ENCODE measurements around the gene C1orf35.
"Not testable (repeated sequence)": the region's sequence is repeated elsewhere in the genome, so short reads cannot be mapped to it uniquely, and the experiment has no call there.

C1orf35 gene

GRCh38 chr1:228118040-228118439 is 14.9 kb upstream of the C1orf35 start:
- no peak for DNase-seq (ENCODE audit: low read depth)
- no peak for TF ChIP-seq CTCF (conservative IDR thresholded peaks at IDR 0.05; ENCODE audit: control insufficient read depth, insufficient read depth, low read depth, low read length)
- no peak overlapping the region for H3K4me3 ChIP-seq (ENCODE audit: control insufficient read depth, low read depth, low read length)

GRCh38 chr1:228117335-228117734 is 14.2 kb upstream of the C1orf35 start:
- TF ChIP-seq CTCF (conservative IDR thresholded peaks at IDR 0.05; ENCODE audit: control insufficient read depth, insufficient read depth, low read depth, low read length): no peak
- DNase-seq (ENCODE audit: low read depth): no peak
- H3K4me3 ChIP-seq (ENCODE audit: control insufficient read depth, low read depth, low read length): no peak overlapping the region

- TF ChIP-seq CTCF (conservative IDR thresholded peaks at IDR 0.05; ENCODE audit: control insufficient read depth, insufficient read depth, low read depth, low read length): no peak
- no peak for DNase-seq (ENCODE audit: low read depth)
- H3K4me3 ChIP-seq (ENCODE audit: control insufficient read depth, low read depth, low read length): no peak overlapping the region
Observed at GRCh38 chr1:228114827-228115226, 11.7 kb upstream of the C1orf35 start.

- DNase-seq (ENCODE audit: low read depth): no peak
- no peak for TF ChIP-seq CTCF (conservative IDR thresholded peaks at IDR 0.05; ENCODE audit: control insufficient read depth, insufficient read depth, low read depth, low read length)
Observed at GRCh38 chr1:228112617-228113016, 9.5 kb upstream of the C1orf35 start.

GRCh38 chr1:228112167-228112566 is 9.0 kb upstream of the C1orf35 start:
- no peak for DNase-seq (ENCODE audit: low read depth)
- TF ChIP-seq CTCF (conservative IDR thresholded peaks at IDR 0.05; ENCODE audit: control insufficient read depth, insufficient read depth, low read depth, low read length): no peak
- H3K4me3 ChIP-seq (ENCODE audit: control insufficient read depth, low read depth, low read length): no peak overlapping the region

More at GRCh38 chr1:228112617-228113016, 9.5 kb upstream of the C1orf35 start:
- no peak overlapping the region for H3K4me3 ChIP-seq (ENCODE audit: control insufficient read depth, low read depth, low read length)

- DNase-seq (ENCODE audit: low read depth); H3K4me3 ChIP-seq (ENCODE audit: control insufficient read depth, low read depth, low read length): not testable (repeated sequence)
Observed at GRCh38 chr1:228111315-228111714, 8.2 kb upstream of the C1orf35 start.

- H3K4me3 ChIP-seq (ENCODE audit: control insufficient read depth, low read depth, low read length): no peak overlapping the region
- no peak for TF ChIP-seq CTCF (conservative IDR thresholded peaks at IDR 0.05; ENCODE audit: control insufficient read depth, insufficient read depth, low read depth, low read length)
- no peak for DNase-seq (ENCODE audit: low read depth)
Observed at GRCh38 chr1:228110556-228110955, 7.4 kb upstream of the C1orf35 start.

Measured in fibroblast of mammary gland (primary cell).